ENCODE measurements around the gene KCNE1.

Gene KCNE1

GRCh38 chr21:34522284-34522683, 10.3 kb upstream of the KCNE1 start:
- no peak for DNase-seq (ENCODE audit: low spot score)
- in situ Hi-C loops (cut with MboI; ENCODE audit: low pct_unique_long_range_greater_than_20kb, low sequenced_read_pairs, unreplicated experiment): no loop called here
- TF ChIP-seq CTCF (IDR thresholded peaks at IDR 0.05; ENCODE audit: extremely low read depth, insufficient read depth, missing control alignments): no peak

GRCh38 chr21:34521561-34521960, 9.6 kb upstream of the KCNE1 start:
- no peak for TF ChIP-seq CTCF (IDR thresholded peaks at IDR 0.05; ENCODE audit: extremely low read depth, insufficient read depth, missing control alignments)
- in situ Hi-C loops (cut with MboI; ENCODE audit: low pct_unique_long_range_greater_than_20kb, low sequenced_read_pairs, unreplicated experiment): no loop called here

GRCh38 chr21:34520764-34521508, 8.9 kb upstream of the KCNE1 start:
- in situ Hi-C loops (cut with MboI; ENCODE audit: low pct_unique_long_range_greater_than_20kb, low sequenced_read_pairs, unreplicated experiment): no loop called here
- DNase-seq (ENCODE audit: low spot score): no peak
- TF ChIP-seq CTCF (IDR thresholded peaks at IDR 0.05; ENCODE audit: extremely low read depth, insufficient read depth, missing control alignments): no peak

More at GRCh38 chr21:34521561-34521960, 9.6 kb upstream of the KCNE1 start:
- DNase-seq (ENCODE audit: low spot score): no peak

- DNase-seq (ENCODE audit: low spot score): no peak
- in situ Hi-C loops (cut with MboI; ENCODE audit: low pct_unique_long_range_greater_than_20kb, low sequenced_read_pairs, unreplicated experiment): no loop called here
- no peak for TF ChIP-seq CTCF (IDR thresholded peaks at IDR 0.05; ENCODE audit: extremely low read depth, insufficient read depth, missing control alignments)
Observed at GRCh38 chr21:34520281-34520680, 8.3 kb upstream of the KCNE1 start.

GRCh38 chr21:34519694-34520093, 7.7 kb upstream of the KCNE1 start:
- DNase-seq (ENCODE audit: low spot score): no peak
- no peak for TF ChIP-seq CTCF (IDR thresholded peaks at IDR 0.05; ENCODE audit: extremely low read depth, insufficient read depth, missing control alignments)
- in situ Hi-C loops (cut with MboI; ENCODE audit: low pct_unique_long_range_greater_than_20kb, low sequenced_read_pairs, unreplicated experiment): no loop called here

GRCh38 chr21:34519016-34519415, 7.0 kb upstream of the KCNE1 start:
- in situ Hi-C loops (cut with MboI; ENCODE audit: low pct_unique_long_range_greater_than_20kb, low sequenced_read_pairs, unreplicated experiment): no loop called here
- no peak for TF ChIP-seq CTCF (IDR thresholded peaks at IDR 0.05; ENCODE audit: extremely low read depth, insufficient read depth, missing control alignments)

More at GRCh38 chr21:34519016-34519415, 7.0 kb upstream of the KCNE1 start:
- DNase-seq (ENCODE audit: low spot score): no peak
